ENCODE results near the gene ZNF335.
"Not testable (repeated sequence)": the region's sequence is repeated elsewhere in the genome, so short reads cannot be mapped to it uniquely, and the experiment has no call there.

Gene ZNF335

DNA sequence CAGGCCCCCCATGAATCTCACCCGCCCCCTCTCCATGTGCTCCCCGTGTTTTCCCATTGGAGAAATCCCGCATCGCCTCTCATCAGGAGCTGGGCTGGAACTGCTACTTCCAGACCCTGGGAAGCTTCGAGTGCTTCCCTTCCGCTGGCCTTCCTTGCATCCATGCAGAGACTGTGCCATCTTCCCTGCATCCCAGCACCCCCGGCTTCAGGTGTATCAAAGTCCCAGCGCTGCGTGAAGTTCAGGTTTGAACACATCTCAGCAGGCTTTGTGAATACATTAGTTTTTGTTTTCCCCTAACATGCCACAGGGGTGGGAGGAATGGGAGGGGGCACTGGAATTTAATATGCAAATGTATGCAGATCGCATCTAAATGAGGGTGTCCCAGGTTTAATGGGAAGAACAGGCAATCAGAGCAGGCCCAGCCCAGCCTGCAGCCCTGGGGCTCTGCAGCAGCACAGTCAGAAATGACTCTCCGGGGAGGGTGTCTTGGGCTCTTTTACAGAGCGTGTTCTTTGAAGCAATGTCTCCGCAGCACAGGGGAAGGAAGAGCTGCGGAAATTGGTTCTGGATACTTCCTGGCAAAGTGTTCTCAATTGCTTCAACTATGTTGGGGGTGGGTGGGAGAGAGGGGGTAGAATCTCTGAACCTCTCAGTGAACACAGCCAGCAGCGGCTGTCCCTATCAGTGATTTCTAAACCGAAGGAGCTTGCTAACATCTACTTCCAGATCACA is 28.4 kb upstream of the ZNF335 start:
- no peak for DNase-seq

DNA sequence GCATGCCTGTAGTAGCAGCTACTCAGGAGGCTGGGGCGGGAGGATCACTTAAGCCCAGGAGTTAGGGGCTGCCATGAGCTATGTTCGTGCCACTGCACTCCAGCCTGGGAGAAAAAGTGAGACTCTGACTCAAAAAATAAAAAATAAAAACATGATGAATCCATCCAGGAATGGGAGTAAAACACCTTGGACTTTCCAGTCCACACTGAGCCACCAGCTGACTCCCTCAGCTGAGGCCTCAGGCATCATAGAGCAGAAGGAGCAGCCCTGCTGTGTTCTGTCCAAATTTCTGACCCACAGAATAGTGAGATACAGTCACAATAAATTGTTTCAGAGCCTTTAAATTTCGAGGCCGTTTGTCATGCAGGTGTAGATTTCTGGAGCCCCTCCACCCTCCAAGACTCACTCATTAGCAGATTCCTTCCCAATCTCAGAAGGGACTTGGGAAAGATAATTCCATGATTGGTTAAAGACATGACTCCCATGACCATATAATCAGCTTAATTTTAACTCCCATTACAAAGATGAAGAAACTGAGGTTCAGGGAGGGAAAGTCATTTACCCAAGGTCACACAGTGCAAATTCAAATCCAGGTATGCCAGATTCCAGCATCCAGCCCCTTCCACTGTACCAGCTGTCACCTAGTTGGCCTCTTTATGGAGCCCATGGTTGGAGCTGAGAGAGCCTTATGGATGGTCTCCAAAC is 27.7 kb upstream of the ZNF335 start:
- no peak for DNase-seq

DNA sequence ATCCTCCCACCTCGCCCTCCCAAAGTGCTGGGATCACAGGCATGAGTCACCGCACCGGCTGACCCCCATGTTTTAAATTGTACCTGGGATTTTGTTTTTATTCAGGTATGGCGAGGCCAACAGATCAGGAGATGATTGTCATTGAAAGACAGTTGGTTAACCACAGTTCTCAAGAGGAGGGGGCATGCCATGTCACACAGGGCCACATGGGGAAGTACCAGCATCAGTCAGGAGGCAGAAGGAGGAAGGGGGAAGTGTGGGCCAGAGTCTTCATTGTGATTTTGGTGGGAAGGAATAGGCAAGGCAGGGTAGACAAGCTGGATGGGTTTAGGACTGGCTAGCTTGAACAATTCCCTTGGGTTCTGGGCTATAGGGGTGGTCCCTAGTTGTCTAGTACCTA is 26.8 kb upstream of the ZNF335 start:
- peak; percentile 83 for DNase-seq

GRCh38 chr20:45998337-45998736 is 26.3 kb upstream of the ZNF335 start:
- DNase-seq, result peak; percentile 92

GRCh38 chr20:45997187-45997586 is 25.2 kb upstream of the ZNF335 start:
- no peak for DNase-seq

- not testable (repeated sequence) for DNase-seq
Measured at GRCh38 chr20:45995495-45996097, 23.6 kb upstream of the ZNF335 start.

DNA sequence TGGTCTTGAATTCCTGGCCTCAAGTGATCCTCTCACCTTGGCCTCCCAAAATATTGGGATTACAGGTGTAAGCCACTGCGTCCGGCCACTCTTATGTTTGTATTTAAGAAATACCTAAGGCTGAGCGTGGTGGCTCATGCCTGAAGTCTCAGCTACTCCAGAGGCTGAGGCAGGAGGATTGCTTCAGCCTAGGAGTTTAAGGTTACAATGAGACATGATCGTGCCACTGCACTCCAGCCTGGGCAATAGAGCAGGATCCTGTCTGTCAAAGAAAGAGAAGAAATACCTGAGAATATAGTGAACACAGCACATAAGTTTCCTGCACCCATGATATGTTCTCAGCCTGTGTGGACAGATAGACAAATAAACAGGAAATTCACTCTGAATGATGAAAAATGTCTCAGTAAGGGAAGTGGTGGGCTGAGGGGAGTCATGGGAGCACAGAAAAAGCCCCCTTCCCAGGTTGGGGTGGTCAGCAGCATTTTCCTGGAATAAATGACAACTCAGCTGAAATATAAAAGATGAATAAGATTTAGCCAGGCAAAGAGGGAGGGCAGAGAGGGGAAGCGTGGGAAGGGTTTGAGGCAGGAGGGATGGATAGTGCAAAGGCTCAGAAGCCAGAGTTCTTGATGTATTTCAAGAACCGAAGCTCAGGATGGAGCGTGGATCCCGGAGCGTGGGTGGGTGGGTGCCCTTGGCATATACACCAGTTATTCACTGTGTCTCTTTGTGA is 22.9 kb upstream of the ZNF335 start:
- DNase-seq, result no peak

DNA sequence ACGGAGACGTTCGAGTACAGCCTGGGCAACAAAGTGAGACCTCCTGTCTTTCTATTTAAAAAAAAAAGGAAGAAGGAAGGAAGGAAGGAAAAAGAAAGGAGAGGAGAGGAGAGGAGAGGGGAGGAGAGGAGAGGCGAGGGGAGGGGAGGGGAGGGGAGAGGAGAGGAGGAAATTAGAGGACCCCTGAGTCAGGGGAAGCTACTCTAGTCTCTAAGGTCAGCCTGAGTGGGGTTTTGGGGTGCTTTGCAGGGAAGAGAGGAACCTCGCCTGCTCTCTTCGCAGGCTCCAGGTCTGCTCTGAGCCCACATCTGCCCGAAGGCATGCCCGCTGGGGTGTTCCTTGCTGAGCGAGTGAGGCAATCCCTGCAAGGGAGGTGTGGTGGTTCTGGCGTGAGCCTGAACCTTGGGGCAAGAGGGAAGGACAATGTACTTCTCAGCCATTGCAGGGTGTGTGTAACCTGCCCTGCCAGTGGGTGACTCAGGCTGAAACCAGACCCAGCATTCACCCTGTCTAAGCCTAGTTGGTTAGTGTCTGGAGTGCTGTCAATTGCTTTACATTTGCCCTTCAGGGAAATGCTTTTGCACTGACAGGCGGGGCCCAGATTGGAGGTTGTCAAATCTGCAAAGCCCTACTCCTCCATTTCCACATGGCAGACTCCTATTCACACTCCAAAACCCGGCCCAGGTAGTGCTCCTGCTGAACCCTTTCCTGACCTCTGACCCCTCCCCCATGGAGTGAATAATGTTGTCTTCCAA is 21.4 kb upstream of the ZNF335 start:
- DNase-seq, result peak; percentile 90

DNA sequence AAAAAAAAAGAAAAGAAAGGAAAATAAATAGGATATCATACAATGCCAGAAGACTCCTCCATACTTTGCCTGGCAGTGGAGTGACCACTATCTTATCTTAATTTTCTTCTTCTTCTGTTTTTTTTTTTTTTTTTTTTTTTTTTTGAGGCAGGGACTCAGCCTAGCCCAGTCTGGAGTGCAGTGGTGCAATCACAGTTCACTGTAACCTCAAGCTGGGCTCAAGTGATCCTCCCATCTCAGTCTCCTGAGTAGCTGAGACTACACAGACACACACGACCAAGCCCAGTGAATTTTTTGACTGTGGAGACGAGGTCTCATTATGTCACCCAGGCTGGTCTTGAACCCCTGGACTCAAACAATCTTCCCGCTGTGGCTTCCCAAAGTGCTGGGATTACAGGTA is 19.6 kb upstream of the ZNF335 start:
- DNase-seq, result peak; percentile 59

DNA sequence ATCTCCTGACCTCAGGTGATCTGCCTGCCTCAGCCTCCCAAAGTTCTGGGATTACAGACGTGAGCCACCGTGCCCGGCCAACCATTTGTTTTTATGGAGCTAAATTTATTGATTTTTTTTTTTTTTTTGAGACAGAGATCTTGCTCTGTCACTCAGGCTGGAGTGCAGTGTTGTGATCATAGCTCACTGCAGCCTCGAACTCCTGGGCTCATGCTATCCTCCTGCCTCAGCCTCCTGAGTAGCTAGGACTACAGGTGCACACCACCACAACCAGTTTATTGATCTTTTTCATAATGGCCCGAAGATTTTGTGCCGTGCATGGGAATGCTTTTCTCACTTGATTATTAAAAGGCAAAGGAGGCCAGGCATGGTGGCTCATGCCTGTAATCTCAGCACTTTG is 16.8 kb upstream of the ZNF335 start:
- not testable (repeated sequence) for DNase-seq

DNA sequence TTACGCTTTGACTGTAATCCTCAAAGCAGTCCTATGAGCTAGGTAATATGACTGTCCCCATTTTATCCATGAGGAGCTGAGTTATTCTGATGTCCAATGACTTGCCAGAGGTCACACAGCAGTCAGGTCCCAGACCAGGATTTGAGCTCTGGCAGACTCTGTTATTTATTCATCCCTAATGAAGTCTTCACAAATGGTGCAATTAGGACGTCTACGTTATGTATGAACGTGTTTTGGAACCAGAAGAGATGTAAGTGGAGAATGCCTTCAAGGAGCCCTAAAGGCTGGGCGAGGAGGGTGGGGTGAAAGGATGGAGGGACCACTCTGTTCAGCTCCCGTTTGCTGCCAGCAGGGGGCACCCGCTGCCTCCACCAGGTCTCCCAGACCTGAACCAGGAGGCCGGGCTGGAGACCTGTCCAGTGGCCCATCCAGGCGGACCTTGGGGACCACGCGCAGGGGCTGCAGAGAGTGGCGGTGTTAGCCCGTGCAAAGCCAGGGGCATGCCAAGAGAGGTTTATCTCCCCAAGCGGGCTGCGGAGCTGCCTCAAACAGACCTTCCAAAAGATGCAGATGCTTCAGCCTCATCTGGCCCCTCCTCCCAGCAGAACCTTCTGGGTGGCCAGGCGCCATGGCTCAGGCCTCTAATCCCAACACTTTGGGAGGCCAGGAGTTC is 15.2 kb upstream of the ZNF335 start:
- peak; percentile 53 for DNase-seq

DNA sequence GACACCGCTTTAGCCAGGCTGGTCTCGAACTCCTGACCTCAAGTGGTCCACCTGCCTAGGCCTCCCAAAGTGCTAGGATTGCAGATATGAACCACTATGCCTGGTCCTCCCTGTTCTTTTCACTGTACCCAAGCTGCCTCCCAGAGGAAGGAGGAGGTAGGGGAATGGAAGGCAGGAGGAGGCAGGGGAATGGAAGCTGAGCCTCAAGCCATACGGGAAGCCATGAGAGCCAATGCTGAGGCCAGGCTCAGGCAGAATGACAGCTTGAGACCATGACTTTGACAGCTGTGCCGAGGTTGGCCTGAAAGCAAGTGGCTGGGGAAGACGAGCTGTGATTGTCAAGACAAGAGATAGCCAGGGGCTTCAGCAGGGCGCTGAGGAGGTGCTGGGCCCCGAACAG is 13.6 kb upstream of the ZNF335 start:
- DNase-seq, result peak; percentile 2

GRCh38 chr20:45983279-45983743 is 11.3 kb upstream of the ZNF335 start:
- DNase-seq, result no peak

- no peak for DNase-seq
Measured at GRCh38 chr20:45981261-45981660, 9.3 kb upstream of the ZNF335 start.

- DNase-seq, result no peak
Measured at GRCh38 chr20:45976086-45976485, 4.1 kb upstream of the ZNF335 start.

GRCh38 chr20:45975686-45976085 is 3.7 kb upstream of the ZNF335 start:
- no peak for DNase-seq

DNA sequence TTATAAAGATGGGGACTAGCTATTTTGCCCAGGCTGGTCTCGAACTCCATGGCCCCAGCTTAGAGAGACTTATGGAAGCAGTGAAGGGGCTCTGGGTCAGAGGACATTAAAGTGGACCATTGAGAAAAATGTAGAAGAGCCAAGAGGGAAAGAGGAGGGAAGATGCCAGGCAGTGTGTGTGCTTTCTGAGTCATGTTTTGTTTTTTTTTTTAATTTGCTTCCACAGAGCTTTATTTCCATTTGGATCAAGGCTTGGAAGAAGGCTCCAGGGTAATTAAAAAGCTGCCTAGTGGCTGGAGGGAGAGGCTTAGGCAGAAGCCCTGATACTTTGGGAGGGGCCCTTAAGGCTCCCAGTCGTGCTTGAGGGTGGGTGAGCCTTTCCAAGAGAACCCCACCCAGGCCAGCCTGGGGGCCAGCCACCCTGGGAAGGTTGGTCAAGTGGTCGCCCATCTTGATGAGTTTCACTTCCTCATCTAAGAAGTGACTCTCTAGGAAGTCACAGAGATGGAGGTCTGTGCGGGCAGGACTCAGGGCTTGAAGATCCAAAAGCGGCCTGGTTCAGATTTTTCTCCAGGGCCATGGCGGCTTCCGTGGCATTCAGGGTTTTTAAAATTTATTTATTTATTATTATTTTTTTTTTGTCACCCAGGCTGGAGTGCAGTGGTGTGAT is 3.0 kb upstream of the ZNF335 start:
- peak; percentile 67 for DNase-seq

- peak; percentile 93 for DNase-seq
Measured at GRCh38 chr20:45972500-45973183, 639 bp upstream of the ZNF335 start.

GRCh38 chr20:45971425-45971674 is 653 bp downstream of the ZNF335 start:
- no peak for DNase-seq

DNA sequence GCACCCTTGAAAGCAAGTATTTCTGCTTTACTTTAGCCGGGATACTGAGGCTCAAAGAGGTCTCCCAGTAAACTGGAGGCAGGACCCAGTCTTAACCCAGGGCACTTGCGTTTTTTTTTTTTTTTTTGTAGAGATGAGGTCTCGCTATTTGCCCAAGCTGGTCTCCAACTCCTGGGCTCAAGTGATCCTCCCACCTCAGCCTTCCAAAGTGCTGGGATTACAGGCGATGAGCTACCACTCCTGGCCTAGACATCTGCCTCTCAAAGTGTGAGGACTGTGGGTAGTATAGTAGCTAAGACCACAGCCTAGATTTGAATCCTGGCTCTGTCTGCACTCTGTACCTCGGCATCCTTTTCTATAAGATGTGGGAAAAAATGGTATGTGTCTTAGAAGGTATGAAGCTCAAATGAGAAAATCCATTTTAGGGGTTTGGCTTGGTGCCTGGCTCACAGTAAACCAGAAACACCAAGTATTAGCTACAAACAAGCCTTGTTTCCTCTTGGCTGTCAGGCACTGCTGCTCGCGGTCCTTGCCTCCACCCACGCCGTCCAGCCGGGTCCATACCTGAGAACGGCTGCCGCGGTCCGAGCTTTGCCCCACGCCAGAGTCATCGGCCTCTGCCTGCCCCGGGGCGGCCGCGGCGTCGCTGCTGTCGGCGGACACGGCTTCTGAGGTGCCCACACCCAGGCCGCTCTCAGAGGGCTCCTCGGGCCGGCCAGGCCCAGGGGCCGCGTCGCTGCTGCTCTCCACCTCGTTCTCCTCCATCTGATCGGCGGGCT is 1.2 kb downstream of the ZNF335 start:
- no peak for DNase-seq
